HuH-7 (cell line): ENCODE data around the gene SPATA24.
"Not testable (repeated sequence)": the region's sequence is repeated elsewhere in the genome, so short reads cannot be mapped to it uniquely, and the experiment has no call there.

ENCODE experiments used
- DNase-seq: peaks from one replicate; pipeline ENCODE4 v3.0.0; 2011; ENCODE audit warnings: low spot score

Gene SPATA24

DNA sequence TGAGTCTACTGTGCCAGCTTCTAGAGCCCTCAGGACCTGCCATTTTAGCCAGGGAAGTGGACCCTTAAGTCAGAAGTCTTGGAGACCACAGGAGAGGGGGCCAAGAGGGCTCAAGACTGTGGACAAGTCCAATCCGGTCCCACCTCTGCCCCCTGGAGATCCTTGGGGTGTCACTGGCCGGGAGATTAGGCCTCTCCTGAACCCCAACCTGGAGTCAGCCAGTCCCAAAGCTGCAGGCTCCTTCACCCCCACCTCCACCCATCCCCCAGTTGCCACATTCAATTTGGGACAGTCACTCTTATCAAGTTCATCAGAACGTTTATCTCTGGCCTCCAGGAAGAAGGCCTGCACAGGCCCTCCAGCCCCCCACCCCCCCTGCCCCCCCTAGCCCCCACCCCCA lies 21.1 kb downstream of the SPATA24 start:
- DNase-seq: no peak

- DNase-seq: no peak
Measured at GRCh38 chr5:139381837-139382761, 21.8 kb downstream of the SPATA24 start.

GRCh38 chr5:139379626-139380449 lies 24.1 kb downstream of the SPATA24 start:
- DNase-seq: no peak

- DNase-seq: no peak
Measured at GRCh38 chr5:139378941-139379361, 24.9 kb downstream of the SPATA24 start.

- no peak for DNase-seq
Measured at GRCh38 chr5:139378101-139378825, 25.6 kb downstream of the SPATA24 start.

GRCh38 chr5:139377226-139377625 lies 26.7 kb downstream of the SPATA24 start:
- DNase-seq: no peak

- DNase-seq: no peak
Measured at GRCh38 chr5:139376364-139376763, 27.5 kb downstream of the SPATA24 start.

DNA sequence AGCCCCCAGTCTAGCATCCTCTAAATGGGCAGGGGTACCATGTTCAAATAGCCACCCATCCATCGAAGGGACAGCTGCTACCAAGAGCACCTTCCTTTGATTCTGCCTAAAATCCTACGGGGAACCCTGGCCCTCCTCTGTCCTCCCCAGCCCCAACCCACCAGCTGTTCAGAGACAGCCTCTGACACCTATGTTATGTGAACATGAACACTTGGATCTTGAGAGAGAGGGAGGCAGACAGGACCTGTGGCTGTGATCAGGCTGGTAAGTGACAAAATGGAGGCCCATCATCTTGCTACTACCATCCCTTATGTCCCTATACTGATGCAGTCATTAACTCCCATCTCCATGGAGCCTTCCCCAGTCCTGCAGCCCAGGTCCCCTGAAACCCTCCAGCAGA lies 29.0 kb downstream of the SPATA24 start:
- DNase-seq: no peak

DNA sequence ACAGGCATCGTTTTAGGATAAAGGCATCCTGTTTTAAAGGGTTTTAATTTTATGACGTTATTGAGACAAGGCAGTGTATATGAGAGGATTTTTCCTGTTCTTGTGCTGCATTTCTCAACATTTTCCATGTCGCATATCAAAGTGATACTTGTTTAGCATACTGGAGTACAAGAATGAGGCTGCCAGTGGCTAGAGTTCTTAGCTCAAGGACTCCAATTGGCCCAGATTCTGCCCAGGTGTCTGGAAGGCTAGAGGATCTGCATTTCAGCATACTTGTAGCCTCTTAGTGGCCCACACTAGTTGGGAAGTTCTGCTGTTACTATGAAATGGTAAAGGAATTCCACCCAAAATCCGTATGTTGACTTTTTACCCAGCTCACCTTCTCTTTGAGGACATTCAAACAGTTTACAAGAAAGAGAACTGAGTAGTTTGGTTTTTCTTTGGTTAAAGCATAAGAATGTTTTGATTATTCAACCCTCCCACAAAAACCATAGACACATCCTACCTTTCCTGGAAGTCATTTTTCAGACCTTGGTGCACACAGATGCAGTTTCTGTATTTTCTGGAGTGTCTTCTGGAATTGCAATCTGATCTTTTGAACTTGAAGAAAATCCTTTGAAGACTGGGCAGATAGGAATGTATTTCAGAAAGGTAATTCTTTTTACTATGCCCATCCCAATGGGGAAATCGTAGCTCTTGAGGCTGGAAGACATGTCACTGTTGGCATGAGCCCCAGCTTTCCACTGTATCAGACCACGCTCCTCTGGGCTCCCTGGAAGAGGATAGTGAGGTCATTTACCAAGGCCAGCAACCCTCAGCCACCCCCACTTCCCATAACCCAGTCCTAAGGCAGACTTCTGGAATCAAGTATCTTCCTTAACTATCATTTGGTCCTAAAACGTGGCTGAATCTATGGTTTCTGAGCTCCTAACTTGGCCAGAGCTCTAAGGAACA lies 32.1 kb downstream of the SPATA24 start:
- no peak for DNase-seq

DNA sequence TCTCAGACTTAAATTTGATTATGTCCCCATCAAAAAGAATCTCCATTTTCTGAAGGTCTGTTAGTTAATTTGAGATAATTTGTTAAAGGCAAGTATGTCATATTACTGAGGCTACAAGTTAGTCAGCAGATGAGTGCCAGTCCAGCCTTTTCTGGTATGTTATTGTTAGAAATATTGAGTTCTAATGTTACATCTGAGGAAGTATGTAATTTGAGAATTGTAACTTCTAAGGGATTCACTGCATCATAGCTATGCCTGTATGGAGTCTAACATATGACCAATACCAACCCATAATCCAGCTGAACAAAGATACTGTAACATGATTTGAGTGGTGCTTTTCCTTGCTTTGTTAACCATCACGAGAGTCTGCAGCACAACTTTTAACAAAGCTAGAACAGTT lies 34.7 kb downstream of the SPATA24 start:
- DNase-seq: no peak

DNA sequence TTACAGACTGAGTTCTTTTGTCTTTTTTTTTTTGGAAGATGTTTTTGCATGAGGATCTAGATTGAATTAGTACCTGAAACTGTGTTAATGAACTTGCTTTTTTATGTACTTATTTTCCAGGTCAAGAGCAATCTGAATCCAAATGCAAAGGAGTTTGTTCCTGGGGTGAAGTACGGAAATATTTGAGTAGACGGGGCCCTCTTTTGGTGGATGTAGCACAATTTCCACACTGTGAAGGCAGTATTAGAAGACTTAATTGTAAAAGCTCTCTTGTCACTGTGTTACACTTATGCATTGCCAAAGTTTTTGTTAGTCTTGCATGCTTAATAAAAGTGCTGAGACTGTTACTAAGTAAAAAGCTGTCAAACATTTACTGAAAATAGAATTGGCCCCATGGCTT lies 35.3 kb downstream of the SPATA24 start:
- no peak for DNase-seq

DNA sequence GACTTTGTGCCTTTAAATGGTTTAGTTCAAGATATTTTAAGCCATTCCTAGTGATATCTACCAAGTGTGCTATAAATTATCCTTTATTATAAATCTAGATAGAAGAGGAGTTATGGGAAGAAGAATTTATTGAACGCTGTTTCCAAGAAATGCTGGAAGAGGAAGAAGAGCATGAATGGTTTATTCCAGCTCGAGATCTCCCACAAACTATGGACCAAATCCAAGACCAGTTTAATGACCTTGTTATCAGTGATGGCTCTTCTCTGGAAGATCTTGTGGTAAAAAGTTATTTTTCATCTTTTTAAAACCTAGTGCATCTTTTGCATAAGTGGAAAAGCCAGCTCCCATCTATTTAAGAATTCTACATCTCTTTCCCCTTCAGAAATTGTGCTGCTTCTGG lies 39.4 kb downstream of the SPATA24 start:
- no peak for DNase-seq

DNA sequence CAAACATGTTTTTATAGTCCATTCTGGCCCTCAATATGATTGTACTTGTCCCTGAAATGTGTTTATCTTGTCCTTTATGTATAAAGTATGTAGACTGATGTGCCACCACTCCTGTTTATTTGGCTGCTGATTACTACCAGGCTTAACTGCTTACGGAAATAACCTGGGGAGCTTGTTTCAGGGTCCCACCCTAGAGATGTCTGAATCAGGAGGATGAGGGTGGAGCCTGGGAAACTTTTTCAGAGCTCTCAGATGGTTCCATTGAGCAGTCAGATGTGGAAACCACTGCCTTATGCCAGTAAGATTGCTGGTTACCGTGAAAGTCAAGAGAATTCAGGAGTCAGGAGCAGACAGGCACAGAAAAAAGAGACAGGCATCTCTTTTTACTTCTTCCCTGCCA lies 40.0 kb downstream of the SPATA24 start:
- no peak for DNase-seq

- DNase-seq: no peak
Measured at GRCh38 chr5:139361835-139362429, 42.0 kb downstream of the SPATA24 start.

- DNase-seq: no peak
Measured at GRCh38 chr5:139360384-139360783, 43.5 kb downstream of the SPATA24 start.

- no peak for DNase-seq
Measured at GRCh38 chr5:139358064-139358463, 45.8 kb downstream of the SPATA24 start.

GRCh38 chr5:139355900-139356299 lies 48.0 kb downstream of the SPATA24 start:
- not testable (repeated sequence) for DNase-seq

DNA sequence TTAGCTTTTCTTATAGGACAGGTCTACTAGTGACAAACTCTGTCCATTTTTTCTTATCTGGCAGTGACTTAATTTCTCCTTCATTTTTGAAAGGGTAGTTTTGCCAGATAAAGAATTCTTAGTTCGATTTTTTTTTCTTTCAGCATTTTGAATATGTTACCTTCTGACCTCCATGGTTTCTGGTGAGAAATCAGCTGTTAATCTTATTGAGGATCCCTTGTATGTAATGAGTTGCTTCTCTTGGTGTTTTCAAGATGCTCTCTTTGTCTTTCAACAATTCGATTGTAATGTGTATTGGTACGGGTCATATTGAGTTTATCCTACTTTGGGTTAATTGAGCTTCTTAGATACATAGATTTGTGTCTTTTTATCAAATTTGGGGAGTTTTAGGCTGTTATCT lies 49.7 kb downstream of the SPATA24 start:
- no peak for DNase-seq

- DNase-seq: not testable (repeated sequence)
Measured at GRCh38 chr5:139347863-139348262, 56.0 kb downstream of the SPATA24 start.
